Esophagus (tissue), 2 donors: Measurements from ENCODE around the gene NAGPA. TPM values are rescaled to one million over a fixed set of nuclear protein-coding genes. Genes with fewer than 3 reads are reported as not detected.

ENCODE experiments used
- H3K27ac ChIP-seq, 2 donors: one replicate each; pipeline ENCODE4 v1.5.1; 2013; ENCODE audit warnings: low read depth in 2 of 2, mild to moderate bottlenecking in 2 of 2, inconsistent platforms in 1 of 2, low read length in 1 of 2, moderate library complexity in 1 of 2
- H3K27me3 ChIP-seq, 2 donors: one replicate each; pipeline ENCODE4 v1.6.1; 2013; ENCODE audit warnings: low read length in 2 of 2, control low read depth in 1 of 2, mild to moderate bottlenecking in 1 of 2; ENCODE audit not compliant: insufficient read depth in 2 of 2, control insufficient read depth in 1 of 2
- H3K36me3 ChIP-seq, 2 donors: one replicate each; pipeline ENCODE4 v1.6.1; 2013; ENCODE audit warnings: low read length in 1 of 2; ENCODE audit not compliant: control insufficient read depth in 2 of 2, insufficient read depth in 2 of 2
- H3K4me1 ChIP-seq, 2 donors: one replicate each; pipeline ENCODE4 v1.6.1; 2013; ENCODE audit warnings: low read length in 1 of 2; ENCODE audit not compliant: control insufficient read depth in 2 of 2, insufficient read depth in 2 of 2
- H3K4me3 ChIP-seq, 2 donors: one replicate each; pipeline ENCODE4 v1.5.1; 2013; ENCODE audit warnings: low read length in 2 of 2, mild to moderate bottlenecking in 2 of 2, low read depth in 1 of 2, moderate library complexity in 1 of 2
- H3K9me3 ChIP-seq, 2 donors: one replicate each; pipeline ENCODE4 v1.6.1; 2013; ENCODE audit warnings: mild to moderate bottlenecking in 2 of 2, low read depth in 1 of 2, low read length in 1 of 2, moderate library complexity in 1 of 2; ENCODE audit not compliant: control insufficient read depth in 2 of 2, insufficient read depth in 1 of 2
- WGBS, 2 donors: extraction: QIAGEN DNeasy Blood & Tissue Kit; methylation state at CpG; one replicate each; pipeline ENCODE4 v1.1.7; 2013; 5-methylcytosine and 5-hydroxymethylcytosine counted together
- polyA plus RNA-seq, 2 donors: library from polyadenylated mRNA; stranded (reverse); fragments of 200-250 nt; gene quantifications; one replicate each; pipeline ENCODE4 v1.2.3, GENCODE V29; 2013
- donor health status: healthy with polysubstance abuse.
- donor health status: Bipolar disorder and iron deficiency.

Gene NAGPA
- polyA plus RNA-seq, 2 donors, result 5.5 to 9.6 TPM

DNA sequence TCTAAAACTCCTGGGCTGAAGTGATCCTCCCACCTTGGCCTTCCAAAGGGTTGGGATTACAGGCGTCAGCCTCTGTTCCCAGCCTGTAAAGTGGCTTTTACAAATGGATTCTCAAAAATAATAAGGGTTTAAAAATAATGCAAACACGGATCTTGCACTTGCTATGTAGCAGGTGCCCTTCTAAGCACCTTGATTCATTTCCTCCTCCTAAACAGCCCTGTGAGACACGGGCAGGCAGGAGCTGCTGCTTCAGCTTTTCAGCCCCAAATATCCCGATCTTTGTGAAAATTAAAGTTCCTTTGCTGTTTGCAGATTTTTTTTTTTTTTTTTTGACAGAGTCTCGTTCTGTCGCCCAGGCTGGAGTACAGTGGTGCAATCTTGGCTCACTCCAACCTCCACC lies 31.7 kb downstream of the NAGPA start:
- no peaks in the 10 kb centered on the region for H3K27me3 ChIP-seq
- 64 to 67% methylated on average over 6 of the region's 6 CpGs for WGBS, 2 donors
- no peaks in the 10 kb centered on the region for H3K9me3 ChIP-seq
- H3K4me1 ChIP-seq, result no peaks in the 10 kb centered on the region
- H3K36me3 ChIP-seq, result no peaks in the 10 kb centered on the region
- no peak overlapping the region for H3K27ac ChIP-seq
- H3K4me3 ChIP-seq, result no peak overlapping the region

DNA sequence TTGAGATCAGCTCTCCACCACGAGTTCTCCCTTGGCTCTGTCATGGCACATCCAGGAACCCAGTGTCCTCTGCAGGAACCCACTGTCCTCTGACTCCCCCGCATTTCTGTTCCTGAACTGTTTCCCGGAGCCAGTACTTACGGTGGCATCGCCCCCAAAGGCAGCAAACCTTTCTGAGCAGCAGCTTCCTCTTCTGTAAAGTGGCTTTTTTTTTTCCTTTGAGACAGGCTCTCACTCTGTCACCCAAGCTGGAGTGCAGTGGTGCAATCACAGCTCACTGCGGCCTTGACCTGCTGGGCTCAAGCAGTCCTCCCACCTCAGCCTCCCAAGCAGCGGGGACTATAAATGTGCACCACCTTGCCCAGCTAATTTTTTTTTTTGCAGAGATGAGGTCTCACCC lies 32.2 kb downstream of the NAGPA start:
- no peak overlapping the region for H3K4me3 ChIP-seq
- no peaks in the 10 kb centered on the region for H3K9me3 ChIP-seq
- H3K4me1 ChIP-seq, result no peaks in the 10 kb centered on the region
- WGBS, 2 donors, result 70 to 77% methylated on average over 7 of the region's 7 CpGs
- H3K27ac ChIP-seq, result no peak overlapping the region
- no peaks in the 10 kb centered on the region for H3K36me3 ChIP-seq
- no peaks in the 10 kb centered on the region for H3K27me3 ChIP-seq

DNA sequence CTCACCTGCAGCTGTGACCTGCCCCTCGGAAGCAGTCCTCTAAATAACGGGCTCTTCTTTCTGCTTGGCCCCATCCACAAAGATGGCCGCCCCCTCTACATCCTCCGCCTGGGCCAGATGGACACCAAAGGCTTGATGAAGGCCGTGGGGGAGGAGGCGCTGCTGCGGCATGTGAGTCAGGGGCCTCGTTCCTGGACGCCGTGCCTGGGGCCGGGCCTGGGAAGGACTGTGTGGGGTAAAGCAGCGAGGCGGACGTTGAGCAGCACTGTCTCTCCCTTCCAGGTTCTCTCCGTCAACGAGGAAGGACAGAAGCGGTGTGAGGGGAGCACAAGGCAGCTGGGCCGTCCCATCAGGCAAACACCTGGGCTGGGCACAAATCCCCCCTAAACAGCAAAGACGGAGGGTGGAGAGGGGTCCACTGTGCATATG lies 33.1 kb downstream of the NAGPA start:
- Histone ChIP-seq H3K27ac (no peak overlapping the region), H3K36me3 (no peaks in the 10 kb centered on the region), H3K4me1 (no peaks in the 10 kb centered on the region), H3K9me3 (no peaks in the 10 kb centered on the region), H3K27me3 (no peaks in the 10 kb centered on the region), H3K4me3 (no peak overlapping the region)
- 88 to 91% methylated on average over 19 of the region's 19 CpGs for WGBS, 2 donors

DNA sequence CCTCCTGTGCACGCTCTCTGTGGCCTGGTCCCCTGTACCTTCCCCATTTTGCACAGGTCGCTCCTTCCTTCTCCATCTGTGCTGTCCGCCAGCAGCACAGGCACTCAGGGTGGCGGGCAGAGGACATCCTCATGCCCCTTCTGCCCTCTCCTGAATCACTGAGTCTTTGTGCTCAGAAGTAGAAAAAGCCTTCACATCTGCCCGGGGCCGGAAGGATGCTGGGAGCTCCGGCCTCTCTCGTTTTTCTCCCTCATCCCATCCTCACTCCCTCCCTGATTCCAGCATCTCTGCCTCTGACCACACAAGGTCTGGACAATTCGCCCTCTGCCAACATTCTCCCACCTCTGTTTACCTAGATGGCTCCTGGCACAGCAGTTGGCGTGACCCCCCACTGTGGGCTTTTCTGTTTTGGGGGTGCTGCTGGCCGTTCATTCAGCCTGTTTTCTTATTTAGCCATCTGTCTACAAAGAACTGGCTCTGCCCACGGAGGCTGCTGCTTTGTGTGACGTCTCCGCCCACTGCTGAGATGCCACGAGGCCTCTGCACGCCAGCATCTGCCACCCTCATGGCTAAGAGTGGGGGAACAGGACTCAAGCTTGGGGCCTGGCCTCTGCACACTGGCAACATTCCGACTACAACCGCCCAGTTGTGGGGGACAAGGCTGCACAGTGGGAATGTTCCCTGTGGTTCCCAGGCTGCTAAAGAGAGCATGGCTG lies 38.9 kb downstream of the NAGPA start:
- no peaks in the 10 kb centered on the region for H3K36me3 ChIP-seq
- no peaks in the 10 kb centered on the region for H3K9me3 ChIP-seq
- H3K27me3 ChIP-seq, result no peaks in the 10 kb centered on the region
- WGBS, 2 donors, result 68 to 76% methylated on average over 17 to 18 of the region's 18 CpGs
- H3K4me1 ChIP-seq, result no peaks in the 10 kb centered on the region
- no peak overlapping the region for H3K4me3 ChIP-seq
- no peak overlapping the region for H3K27ac ChIP-seq

DNA sequence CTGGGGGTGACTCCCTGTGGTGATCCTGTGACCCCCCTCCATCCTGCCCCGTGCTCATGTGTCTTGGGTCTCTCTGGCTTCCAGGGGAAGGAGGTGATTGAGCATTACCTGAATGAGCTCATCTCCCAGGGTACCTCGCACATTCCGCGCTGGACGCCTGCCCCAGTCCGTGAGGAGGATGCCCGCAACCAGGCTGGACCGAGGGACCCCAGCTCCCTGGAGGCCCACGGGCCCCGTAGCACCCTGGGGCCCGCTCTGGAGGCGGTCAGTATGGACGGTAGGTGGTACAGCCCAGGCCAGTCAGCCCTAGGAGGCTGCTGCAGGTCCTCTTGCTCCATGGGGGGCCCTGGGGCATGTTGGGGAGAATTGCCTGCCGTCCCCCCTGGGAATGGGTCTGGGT lies 42.0 kb downstream of the NAGPA start:
- Histone ChIP-seq H3K27ac (no peak overlapping the region), H3K9me3 (no peaks in the 10 kb centered on the region), H3K4me1 (peaks cover 0 to 9% of the 10 kb centered on the region in 2 donors), H3K4me3 (no peak overlapping the region), H3K36me3 (no peaks in the 10 kb centered on the region), H3K27me3 (peaks cover 0 to 10% of the 10 kb centered on the region in 2 donors)
- 89% methylated on average over 14 of the region's 14 CpGs for WGBS, 2 donors

DNA sequence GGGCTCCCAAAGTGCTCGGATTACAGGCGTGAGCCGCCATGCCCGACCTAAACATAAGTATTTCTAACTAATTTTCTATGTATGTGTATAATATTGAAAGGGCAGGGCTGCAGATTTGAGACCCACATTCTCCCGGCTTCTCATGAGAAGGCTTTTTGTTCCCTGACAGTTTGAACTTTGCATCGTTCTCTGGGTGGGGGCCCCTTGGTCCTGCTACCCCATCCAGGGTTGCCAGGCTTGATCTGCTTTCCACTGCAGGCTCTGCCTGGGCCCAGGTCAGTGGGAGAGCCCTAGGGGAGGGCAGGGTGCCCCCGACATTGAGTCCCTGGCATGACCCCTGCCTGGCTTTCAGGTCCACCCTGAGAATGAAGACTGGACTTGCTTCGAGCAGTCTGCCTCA lies 43.3 kb downstream of the NAGPA start:
- H3K27me3 ChIP-seq, result peaks cover 0 to 10% of the 10 kb centered on the region in 2 donors
- 79 to 86% methylated on average over 8 of the region's 8 CpGs for WGBS, 2 donors
- H3K9me3 ChIP-seq, result no peaks in the 10 kb centered on the region
- H3K27ac ChIP-seq, result no peak overlapping the region
- H3K4me1 ChIP-seq, result peaks cover 0 to 9% of the 10 kb centered on the region in 2 donors
- H3K4me3 ChIP-seq, result no peak overlapping the region
- no peaks in the 10 kb centered on the region for H3K36me3 ChIP-seq

DNA sequence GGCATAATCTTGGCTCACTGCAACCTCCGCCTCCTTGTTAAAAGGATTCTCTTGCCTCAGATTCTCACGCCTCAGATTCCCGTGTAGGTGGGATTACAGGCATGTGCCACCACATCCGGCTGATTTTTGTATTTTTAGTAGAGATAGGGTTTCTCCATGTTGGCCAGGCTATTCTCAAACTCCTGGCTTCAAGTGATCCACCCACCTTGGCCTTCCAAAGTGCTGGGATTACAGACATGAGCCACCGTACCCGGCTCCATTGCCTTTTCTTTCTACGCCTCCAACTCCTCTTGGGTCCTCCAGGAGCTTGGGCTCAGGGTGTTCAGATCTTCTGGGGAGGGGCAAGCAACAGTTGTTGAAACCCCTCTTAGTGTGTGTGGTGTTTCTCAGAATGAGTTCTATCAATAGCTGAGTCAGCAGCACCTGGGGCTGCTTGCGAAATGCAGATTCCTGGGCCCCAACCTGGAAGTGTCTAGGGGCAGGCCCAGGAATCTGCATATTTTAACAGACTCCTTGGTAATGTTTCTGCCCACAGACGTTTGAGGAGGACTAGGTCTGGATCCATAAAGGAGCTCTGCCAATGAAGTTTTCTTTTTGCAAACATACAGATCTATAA lies 44.2 kb downstream of the NAGPA start:
- no peaks in the 10 kb centered on the region for H3K9me3 ChIP-seq
- no peak overlapping the region for H3K27ac ChIP-seq
- peaks cover 0 to 9% of the 10 kb centered on the region in 2 donors for H3K4me1 ChIP-seq
- peaks cover 0 to 10% of the 10 kb centered on the region in 2 donors for H3K27me3 ChIP-seq
- 85 to 87% methylated on average over 9 of the region's 9 CpGs for WGBS, 2 donors
- no peak overlapping the region for H3K4me3 ChIP-seq
- H3K36me3 ChIP-seq, result no peaks in the 10 kb centered on the region

DNA sequence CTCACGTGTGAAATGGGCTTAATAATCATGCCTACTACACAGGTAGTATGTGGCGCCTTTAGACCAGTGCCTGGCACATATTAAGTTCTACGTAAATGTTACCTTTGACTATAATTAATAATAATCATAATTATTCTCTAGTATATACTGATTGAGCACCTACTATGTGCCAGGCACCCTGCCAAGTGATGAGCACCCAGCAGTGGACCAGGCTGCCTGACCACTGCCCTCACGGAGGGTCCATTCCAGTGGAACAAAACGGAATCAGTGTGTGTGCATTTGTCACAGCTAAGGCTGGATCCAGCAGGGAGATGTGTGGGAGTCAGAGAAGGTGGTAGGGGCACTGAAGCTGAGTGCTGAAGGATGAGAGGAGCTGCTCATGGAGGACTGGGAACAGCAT lies 45.1 kb downstream of the NAGPA start:
- Histone ChIP-seq H3K4me3 (no peak overlapping the region), H3K27me3 (peaks cover 0 to 10% of the 10 kb centered on the region in 2 donors), H3K4me1 (peaks cover 0 to 9% of the 10 kb centered on the region in 2 donors), H3K36me3 (no peaks in the 10 kb centered on the region), H3K9me3 (no peaks in the 10 kb centered on the region), H3K27ac (no peak overlapping the region)
- WGBS, 2 donors, result 85 to 89% methylated on average over 5 of the region's 5 CpGs

DNA sequence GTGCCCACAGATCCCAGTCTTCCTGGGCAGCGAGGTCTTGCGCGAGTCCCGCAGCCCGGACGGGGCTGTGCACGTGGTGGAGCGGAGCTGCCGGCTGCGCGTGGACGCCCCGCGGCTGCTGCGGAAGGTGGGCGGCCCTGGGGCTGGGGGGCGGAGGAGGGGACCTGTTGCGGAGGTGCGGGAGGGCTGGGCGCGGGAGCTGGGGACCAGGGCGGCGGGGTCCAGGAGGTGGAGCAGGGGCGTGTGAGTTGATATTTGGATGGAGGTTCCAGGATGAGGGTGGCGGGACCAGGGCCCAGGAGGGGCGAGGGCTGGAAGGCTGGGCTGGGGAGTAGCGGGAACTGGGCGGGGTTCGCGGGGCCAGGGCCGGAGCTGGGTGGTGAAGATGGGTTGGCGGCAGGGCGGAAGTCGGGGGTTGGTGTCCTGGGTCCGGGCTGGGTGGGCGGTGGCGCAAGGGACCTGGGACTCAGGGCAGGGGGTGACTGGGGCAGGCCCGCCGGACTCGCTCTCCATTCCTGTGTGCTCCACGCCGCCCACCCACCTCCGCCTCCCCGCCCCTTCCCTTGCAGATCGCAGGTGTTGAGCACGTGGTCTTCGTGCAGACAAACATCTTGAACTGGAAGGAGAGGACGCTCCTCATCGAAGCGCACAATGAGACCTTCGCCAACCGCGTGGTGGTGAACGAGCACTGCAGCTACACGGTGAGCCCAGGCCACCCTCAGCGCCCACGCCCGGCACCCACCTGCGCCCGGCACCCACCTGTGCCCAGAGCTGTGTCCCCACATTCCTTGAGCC lies 46.0 kb downstream of the NAGPA start:
- peaks cover 0 to 10% of the 10 kb centered on the region in 2 donors for H3K27me3 ChIP-seq
- H3K4me1 ChIP-seq, result peaks cover 0 to 9% of the 10 kb centered on the region in 2 donors
- no peak overlapping the region for H3K4me3 ChIP-seq
- WGBS, 2 donors, result 17% methylated on average over 47 to 60 of the region's 60 CpGs
- no peaks in the 10 kb centered on the region for H3K36me3 ChIP-seq
- no peak overlapping the region for H3K27ac ChIP-seq
- no peaks in the 10 kb centered on the region for H3K9me3 ChIP-seq
